ENCODE measurements around the gene ENTPD6.

The ENTPD6 gene

DNA sequence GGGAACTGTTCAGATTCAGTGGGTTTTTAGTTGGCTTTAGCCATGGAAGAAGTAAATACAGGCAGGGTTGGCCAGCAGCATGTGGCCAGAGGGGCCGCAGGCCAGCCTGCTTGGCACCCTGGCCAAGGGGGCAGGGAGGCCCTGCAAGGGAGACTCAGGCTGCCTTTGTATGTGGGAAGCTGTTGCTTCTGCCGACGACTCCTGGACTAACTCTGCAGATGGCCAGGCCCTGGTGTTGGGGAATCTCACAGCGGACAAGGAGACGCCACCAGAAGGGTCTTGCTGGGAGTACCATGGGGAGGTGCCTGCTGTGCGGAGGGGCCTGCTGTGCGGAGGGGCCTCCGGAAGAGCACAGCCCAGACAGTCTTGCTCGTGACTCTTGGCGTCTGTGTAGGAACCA is 77.5 kb downstream of the ENTPD6 start:
- no peaks in the 10 kb centered on the region for H3K27me3 Mint-ChIP-seq (ENCODE audit: low read depth, poor library complexity)
- H3K9me3 Mint-ChIP-seq = no peaks in the 10 kb centered on the region
- TF ChIP-seq, protein P1, sequence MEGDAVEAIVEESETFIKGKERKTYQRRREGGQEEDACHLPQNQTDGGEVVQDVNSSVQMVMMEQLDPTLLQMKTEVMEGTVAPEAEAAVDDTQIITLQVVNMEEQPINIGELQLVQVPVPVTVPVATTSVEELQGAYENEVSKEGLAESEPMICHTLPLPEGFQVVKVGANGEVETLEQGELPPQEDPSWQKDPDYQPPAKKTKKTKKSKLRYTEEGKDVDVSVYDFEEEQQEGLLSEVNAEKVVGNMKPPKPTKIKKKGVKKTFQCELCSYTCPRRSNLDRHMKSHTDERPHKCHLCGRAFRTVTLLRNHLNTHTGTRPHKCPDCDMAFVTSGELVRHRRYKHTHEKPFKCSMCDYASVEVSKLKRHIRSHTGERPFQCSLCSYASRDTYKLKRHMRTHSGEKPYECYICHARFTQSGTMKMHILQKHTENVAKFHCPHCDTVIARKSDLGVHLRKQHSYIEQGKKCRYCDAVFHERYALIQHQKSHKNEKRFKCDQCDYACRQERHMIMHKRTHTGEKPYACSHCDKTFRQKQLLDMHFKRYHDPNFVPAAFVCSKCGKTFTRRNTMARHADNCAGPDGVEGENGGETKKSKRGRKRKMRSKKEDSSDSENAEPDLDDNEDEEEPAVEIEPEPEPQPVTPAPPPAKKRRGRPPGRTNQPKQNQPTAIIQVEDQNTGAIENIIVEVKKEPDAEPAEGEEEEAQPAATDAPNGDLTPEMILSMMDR (IDR thresholded peaks at IDR 0.05) = no peak
- H3K36me3 Mint-ChIP-seq (ENCODE audit: low read depth) = peaks cover 37% of the 10 kb centered on the region
- no peak overlapping the region for H3K27ac Mint-ChIP-seq
- H3K4me3 Mint-ChIP-seq = no peak overlapping the region
- no peaks in the 10 kb centered on the region for H3K4me1 Mint-ChIP-seq
- DNase-seq = no peak

DNA sequence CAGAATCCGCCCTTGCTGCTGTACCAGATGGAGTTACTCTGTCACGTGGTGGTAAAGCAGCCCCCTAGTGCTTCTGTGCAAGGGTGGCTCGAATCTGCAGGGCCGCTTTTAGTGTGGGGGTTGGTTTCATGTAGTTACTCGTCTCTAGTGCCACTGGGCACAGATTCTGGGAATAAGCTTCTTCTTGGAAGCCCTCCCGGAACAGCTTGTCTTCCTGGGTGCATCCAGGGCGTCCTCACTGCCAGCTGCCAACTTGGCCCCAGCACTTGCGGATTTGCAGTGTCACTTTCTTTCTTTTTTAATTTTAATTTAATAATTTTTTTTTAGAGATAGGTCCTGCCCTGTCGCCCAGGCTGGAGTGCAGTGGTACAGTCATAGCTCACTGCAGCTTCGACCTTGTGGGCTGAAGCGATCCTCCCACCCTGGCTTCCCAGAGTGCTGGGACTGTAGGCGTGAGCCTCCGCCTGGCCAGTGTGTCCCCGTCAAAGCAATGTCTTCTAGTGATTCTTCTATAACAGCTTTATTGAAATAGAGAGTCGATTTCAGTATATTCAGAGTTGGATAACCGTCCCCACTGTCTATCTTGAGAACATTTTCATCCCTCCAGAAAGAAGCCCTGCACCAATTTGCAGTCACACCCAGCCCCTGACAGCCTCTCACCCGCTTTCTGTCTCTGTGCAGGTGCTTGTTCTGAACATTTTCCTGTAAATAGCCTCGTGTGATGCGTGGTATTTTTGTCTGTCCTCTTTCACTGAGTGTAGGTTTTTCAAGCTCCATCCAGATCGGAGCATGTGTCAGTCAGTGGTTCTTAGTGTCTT is 78.2 kb downstream of the ENTPD6 start:
- TF ChIP-seq, protein P1 (IDR thresholded peaks at IDR 0.05) = no peak
- no peak for DNase-seq
- H3K4me3 Mint-ChIP-seq = no peak overlapping the region
- no peaks in the 10 kb centered on the region for H3K27me3 Mint-ChIP-seq (ENCODE audit: low read depth, poor library complexity)
- H3K4me1 Mint-ChIP-seq = no peaks in the 10 kb centered on the region
- H3K9me3 Mint-ChIP-seq = no peaks in the 10 kb centered on the region
- H3K36me3 Mint-ChIP-seq (ENCODE audit: low read depth) = peaks cover 32% of the 10 kb centered on the region
- H3K27ac Mint-ChIP-seq = no peak overlapping the region

GRCh38 chr20:25274481-25274880 is 79.0 kb downstream of the ENTPD6 start:
- Mint-ChIP-seq H3K27me3 (ENCODE audit: low read depth, poor library complexity) (no peaks in the 10 kb centered on the region), H3K9me3 (no peaks in the 10 kb centered on the region), H3K36me3 (ENCODE audit: low read depth) (peaks cover 25% of the 10 kb centered on the region), H3K27ac (peak overlapping the region; percentile 39), H3K4me1 (no peaks in the 10 kb centered on the region), H3K4me3 (no peak overlapping the region)
- DNase-seq = no peak
- TF ChIP-seq, protein P1 (IDR thresholded peaks at IDR 0.05) = no peak

GRCh38 chr20:25274891-25275812 is 79.6 kb downstream of the ENTPD6 start:
- no peak for DNase-seq
- Mint-ChIP-seq H3K9me3 (no peaks in the 10 kb centered on the region), H3K36me3 (ENCODE audit: low read depth) (peaks cover 20% of the 10 kb centered on the region), H3K27ac (peak overlapping the region; percentile 82), H3K27me3 (ENCODE audit: low read depth, poor library complexity) (no peaks in the 10 kb centered on the region), H3K4me1 (no peaks in the 10 kb centered on the region), H3K4me3 (no peak overlapping the region)
- TF ChIP-seq, protein P1 (IDR thresholded peaks at IDR 0.05) = no peak

DNA sequence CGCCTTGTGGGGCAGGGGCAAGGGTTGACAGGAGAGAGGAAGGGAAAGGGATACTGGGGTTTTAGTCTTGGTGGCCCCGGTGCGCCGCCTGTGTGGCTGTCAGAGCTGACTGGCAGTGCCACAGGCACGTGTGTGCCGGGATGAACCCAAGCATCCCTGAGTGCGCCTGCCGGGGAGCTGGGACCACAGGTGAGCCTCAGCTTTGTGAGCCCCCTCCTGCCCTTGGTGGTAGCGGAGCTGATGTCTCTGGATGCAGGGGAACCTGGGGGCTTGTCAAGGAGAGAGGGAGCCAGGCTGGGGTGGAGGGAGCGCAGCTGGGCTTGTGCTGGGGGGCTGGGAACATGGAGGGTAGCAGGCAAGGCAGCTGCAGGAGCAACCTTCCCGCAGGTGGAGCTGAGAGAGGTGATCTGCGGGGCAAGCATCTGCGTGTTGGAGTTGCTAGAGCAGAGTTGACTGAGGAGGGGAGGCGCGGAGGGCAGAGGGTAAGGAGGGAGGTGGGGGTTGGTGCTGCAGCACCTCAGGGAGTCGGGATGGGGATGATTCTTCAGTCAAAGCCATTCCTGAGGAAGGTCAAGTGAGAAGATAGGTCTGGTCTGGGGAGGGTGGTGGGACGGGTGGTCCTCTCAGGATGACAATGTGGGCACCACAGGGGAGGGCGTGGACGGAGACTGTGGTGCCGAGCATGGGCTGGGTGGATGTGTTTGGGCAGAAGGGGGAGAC is 80.5 kb downstream of the ENTPD6 start:
- no peaks in the 10 kb centered on the region for H3K27me3 Mint-ChIP-seq (ENCODE audit: low read depth, poor library complexity)
- peaks cover 19% of the 10 kb centered on the region for H3K36me3 Mint-ChIP-seq (ENCODE audit: low read depth)
- H3K9me3 Mint-ChIP-seq = no peaks in the 10 kb centered on the region
- no peak overlapping the region for H3K4me3 Mint-ChIP-seq
- TF ChIP-seq, protein P1 (IDR thresholded peaks at IDR 0.05) = no peak
- H3K4me1 Mint-ChIP-seq = no peaks in the 10 kb centered on the region
- H3K27ac Mint-ChIP-seq = no peak overlapping the region
- no peak for DNase-seq
